ENCODE data around the gene LGALS3BP. TPM values are rescaled to one million over a fixed set of nuclear protein-coding genes. Genes with fewer than 3 reads are reported as not detected.

Gene LGALS3BP
- total RNA-seq, 1 donor from 2014 or later: 417 TPM

DNA sequence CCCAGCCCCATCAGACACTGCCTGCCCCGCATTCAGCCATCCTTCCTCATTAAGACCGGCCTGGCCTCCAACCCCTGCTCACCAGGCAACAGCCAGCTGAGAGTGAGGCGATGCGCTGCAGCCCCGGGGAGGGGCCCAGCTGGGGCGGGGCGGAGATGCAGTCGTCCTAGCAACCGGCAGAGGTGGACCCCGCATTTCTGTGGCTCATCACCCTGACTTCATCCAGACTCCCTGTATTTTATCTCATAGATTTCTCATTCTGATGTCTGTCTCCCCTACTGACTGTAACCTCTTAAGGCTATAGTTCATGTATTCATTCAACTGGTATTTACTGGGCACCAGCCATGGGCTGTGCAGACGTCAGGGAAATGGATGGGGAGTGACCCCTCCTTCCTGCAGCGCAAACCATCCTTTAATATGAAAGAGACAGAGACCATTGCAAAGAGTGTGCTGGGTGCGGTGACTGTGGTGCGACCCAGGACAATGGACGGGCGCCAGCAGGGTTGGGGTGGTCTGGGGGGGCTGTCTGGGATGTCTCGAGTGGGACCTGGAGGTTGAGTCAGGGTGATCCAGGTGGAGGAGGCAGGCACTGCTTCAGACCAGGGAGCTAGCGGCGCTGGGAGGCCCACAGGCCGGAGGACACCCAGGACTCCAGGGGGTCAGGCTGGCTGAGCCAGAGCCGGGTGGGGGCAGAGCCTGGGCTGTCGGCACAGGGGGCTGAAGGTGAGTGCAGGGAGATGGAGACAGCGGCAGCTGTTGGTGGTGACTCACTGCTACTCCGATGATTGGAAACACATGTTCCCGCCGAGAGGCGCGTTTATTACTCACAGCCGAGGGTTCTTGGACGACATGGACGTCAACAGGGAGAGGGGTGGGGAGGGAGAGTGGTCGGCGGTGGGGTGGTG is 44.1 kb downstream of the LGALS3BP start:
- H3K36me3 ChIP-seq: no peaks in the 10 kb centered on the region
- no peak for ATAC-seq
- no peak overlapping the region for H3K4me3 ChIP-seq
- TF ChIP-seq, protein P1, sequence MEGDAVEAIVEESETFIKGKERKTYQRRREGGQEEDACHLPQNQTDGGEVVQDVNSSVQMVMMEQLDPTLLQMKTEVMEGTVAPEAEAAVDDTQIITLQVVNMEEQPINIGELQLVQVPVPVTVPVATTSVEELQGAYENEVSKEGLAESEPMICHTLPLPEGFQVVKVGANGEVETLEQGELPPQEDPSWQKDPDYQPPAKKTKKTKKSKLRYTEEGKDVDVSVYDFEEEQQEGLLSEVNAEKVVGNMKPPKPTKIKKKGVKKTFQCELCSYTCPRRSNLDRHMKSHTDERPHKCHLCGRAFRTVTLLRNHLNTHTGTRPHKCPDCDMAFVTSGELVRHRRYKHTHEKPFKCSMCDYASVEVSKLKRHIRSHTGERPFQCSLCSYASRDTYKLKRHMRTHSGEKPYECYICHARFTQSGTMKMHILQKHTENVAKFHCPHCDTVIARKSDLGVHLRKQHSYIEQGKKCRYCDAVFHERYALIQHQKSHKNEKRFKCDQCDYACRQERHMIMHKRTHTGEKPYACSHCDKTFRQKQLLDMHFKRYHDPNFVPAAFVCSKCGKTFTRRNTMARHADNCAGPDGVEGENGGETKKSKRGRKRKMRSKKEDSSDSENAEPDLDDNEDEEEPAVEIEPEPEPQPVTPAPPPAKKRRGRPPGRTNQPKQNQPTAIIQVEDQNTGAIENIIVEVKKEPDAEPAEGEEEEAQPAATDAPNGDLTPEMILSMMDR (IDR thresholded peaks at IDR 0.05): no peak
- peak overlapping the region; percentile 80 for H3K27ac ChIP-seq
- H3K4me1 ChIP-seq: peaks cover 22% of the 10 kb centered on the region
- no peak for DNase-seq
- intact Hi-C loops (cut with DNase I): no loop called here
- H3K9me3 ChIP-seq: no peaks in the 10 kb centered on the region
- no peaks in the 10 kb centered on the region for H3K27me3 ChIP-seq (ENCODE audit: low read depth)

DNA sequence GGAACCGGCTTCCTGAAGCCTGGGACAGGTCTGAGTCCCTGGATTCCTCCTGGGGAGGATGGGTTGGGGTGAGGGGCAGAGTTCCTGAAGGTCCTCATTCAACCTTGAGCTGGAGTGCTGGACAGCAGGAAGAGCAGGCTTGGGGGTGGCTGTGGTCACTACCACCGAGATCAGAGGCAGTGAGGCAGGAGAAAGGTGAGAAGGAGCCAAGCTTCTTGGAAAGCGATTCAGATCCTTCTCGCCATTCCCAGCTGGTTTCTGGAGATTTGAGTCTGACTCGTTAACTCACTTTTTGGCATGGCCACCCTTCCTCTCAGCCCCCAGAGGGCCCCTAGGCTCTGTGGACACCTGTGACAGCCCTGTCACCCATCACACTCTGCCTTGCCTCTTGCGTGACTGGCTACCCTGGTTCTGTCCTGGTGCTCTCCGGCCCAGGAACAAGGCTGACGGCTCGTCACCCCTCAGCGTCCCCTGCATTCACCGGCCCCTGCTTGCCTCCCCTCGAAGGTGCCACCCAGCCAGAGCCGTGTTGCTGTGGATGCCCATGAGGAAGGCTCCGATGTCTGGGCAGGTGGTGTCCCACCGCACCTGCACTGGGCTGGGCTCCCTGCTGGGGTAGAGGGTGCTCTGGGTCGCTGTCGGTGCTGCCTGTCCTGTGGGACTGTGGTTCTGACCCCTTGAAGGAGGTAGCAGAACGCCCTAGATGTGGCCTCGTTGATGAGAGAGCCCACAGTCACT is 44.9 kb downstream of the LGALS3BP start:
- H3K4me1 ChIP-seq: peaks cover 22% of the 10 kb centered on the region
- H3K36me3 ChIP-seq: no peaks in the 10 kb centered on the region
- DNase-seq (no peak), ATAC-seq (no peak)
- H3K27me3 ChIP-seq (ENCODE audit: low read depth): no peaks in the 10 kb centered on the region
- no peak overlapping the region for H3K4me3 ChIP-seq
- TF ChIP-seq, protein P1 (IDR thresholded peaks at IDR 0.05): no peak
- peak overlapping the region; percentile 80 for H3K27ac ChIP-seq
- intact Hi-C loops (cut with DNase I): no loop called here
- no peaks in the 10 kb centered on the region for H3K9me3 ChIP-seq

DNA sequence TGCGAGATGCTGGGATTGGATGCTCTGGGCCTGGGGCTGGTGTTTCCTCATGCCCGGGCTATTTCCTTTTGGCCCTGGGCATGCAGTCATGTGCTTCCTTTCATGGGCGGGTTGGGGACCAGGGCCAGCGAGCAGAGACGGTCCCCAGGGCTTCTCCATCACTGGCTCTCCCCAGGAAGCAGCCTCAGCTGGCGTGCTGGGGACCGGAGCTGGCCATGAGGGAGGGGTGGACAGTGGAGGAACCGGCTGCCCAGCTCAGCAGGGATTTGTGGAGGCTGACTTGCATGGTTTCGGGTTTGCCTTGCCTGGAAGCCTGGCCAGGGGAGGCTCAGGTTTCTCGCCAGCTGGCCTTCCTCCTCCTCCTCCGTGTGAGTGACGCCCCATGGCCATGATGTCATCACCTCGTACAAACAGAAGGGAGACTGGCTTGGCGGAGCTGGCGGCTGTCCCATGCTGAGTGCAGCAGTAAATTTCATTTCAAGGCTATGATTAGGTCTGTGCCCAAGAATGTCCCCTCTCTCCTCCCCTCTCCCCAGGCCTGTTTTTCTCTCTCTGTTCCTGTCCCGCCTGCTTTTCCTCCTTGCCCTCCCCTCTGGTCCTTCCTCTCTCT is 45.7 kb downstream of the LGALS3BP start:
- TF ChIP-seq, protein P1 (IDR thresholded peaks at IDR 0.05): no peak
- DNase-seq: peak; percentile 87
- peak overlapping the region; percentile 37 for H3K4me3 ChIP-seq
- no peaks in the 10 kb centered on the region for H3K9me3 ChIP-seq
- peaks cover 22% of the 10 kb centered on the region for H3K4me1 ChIP-seq
- intact Hi-C loops (cut with DNase I): no loop called here
- ATAC-seq: peak; percentile 85 to 91
- no peaks in the 10 kb centered on the region for H3K27me3 ChIP-seq (ENCODE audit: low read depth)
- H3K36me3 ChIP-seq: no peaks in the 10 kb centered on the region
- peak overlapping the region; percentile 80 for H3K27ac ChIP-seq

DNA sequence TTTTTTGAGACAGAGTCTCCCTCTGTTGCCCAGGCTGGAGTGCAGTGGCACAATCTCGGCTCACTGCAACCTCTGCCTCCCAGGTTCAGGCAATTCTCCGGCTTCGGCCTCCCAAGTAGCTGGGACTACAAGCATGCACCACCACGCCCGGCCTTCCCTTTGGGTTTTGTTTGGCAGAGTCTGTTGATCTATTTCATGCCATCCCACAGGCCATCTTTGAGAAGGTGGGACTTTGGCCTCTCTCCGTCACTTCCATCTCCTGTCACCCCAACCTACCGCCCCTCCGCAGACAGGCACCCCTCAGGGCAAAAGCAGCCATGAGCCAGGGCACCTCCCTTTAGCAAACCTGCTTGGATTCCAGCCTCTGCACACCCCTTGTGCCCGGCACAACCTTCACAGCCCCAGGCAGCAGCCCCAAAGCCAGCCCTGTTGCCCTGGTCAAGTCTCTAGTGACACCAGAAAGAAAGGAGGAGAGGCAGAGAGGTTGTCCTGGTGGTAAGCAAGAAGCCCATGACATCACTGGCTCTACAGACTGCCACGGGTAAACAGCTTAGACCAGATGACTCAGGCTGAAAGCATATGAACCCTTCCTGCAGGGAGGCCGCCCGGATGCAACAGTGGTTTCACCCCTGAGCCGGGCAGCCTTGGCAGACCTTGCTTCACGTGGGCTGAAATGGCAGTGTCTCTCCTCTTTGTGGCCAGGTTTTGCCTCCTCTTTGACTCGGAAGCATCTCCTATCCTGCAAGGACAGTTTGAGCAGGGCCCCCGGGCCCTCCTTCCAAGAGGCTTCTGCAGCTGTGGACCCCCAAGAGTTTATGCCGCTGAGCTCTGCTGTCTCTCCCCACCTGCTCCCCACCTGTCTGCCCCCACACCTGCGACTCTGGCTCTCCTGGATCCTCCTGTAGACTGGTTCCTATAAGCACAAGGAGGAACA is 46.4 kb downstream of the LGALS3BP start:
- TF ChIP-seq, protein P1 (IDR thresholded peaks at IDR 0.05): no peak
- peak; percentile 57 to 68 for ATAC-seq
- Histone ChIP-seq H3K4me3 (no peak overlapping the region), H3K4me1 (peaks cover 22% of the 10 kb centered on the region), H3K27ac (peak overlapping the region; percentile 80), H3K27me3 (ENCODE audit: low read depth) (no peaks in the 10 kb centered on the region), H3K9me3 (no peaks in the 10 kb centered on the region), H3K36me3 (no peaks in the 10 kb centered on the region)
- DNase-seq: no peak
- intact Hi-C loops (cut with DNase I): no loop called here

Measured in lower lobe of right lung (tissue), 2 donors.